K562 (cell line): Measurements from ENCODE around the gene GADD45GIP1. TPM values are rescaled to one million over a fixed set of nuclear protein-coding genes. Genes with fewer than 3 reads are reported as not detected.

Experiments
- ATAC-seq: fragments of 200-7000 bp; cut with Tn5 transposase; 3 replicates; pipeline ENCODE4 v1.9.1; 2020; ENCODE audit warnings: moderate library complexity
- BruUV-seq: library from RNA; stranded (reverse); fragments of 400-500 nt; replicated peaks from 2 replicates; lab custom pipeline; 2021; lab: Mats Ljungman, UMichigan
- CTCF ChIA-PET: fragments of 300-600 bp; formaldehyde crosslinking; extraction: SDS; loops from one replicate; lab custom pipeline; 2021; ENCODE audit warnings: low intra/inter-chr PET ratio; lab: Yijun Ruan, JAX
- POLR2A ChIA-PET: fragments of 300-600, 350-650 bp; sonication (Branson Sonifier 250); formaldehyde crosslinking; extraction: SDS; loops from one replicate; lab custom pipeline; 2021; ENCODE audit warnings: antibody characterized with exemption, inconsistent platforms; lab: Yijun Ruan, JAX
- DNase-seq, 4 experiments: peaks; one replicate each; pipeline versions ENCODE4 v3.0.0 to v3.0.0-alpha.2; 2011 to 2018; ENCODE audit warnings: low spot score in 3 of 4, mixed read lengths in 3 of 4; ENCODE audit errors: extremely low read depth in 1 of 4
- FAIRE-seq: peaks from 2 replicates; lab custom pipeline; 2011; peaks lifted over from hg19 to GRCh38; lab: Jason Lieb, UNC
- H2AFZ ChIP-seq: 2 replicates; pipeline ENCODE4 v1.6.0; 2011; ENCODE audit warnings: low read depth, low read length, control low read depth, inconsistent platforms
- H3K27ac ChIP-seq: fragments of 200-600 bp; 3 replicates; pipeline ENCODE4 v1.8.0; 2011; ENCODE audit warnings: low read depth, mild to moderate bottlenecking, control low read depth, inconsistent platforms, low read length, moderate library complexity, mixed read lengths; ENCODE audit errors: extremely low read depth
- H3K27me3 ChIP-seq, 2 experiments: fragments of 300-600 bp in 1 of 2; 2 replicates in 1 of 2; 3 replicates in 1 of 2; pipeline versions ENCODE4 v1.6.0 to v1.8.0; 2011; ENCODE audit warnings: inconsistent platforms in 2 of 2, low read length in 2 of 2, mild to moderate bottlenecking in 1 of 2, mixed read lengths in 1 of 2, moderate library complexity in 1 of 2; ENCODE audit not compliant: control insufficient read depth in 2 of 2, insufficient read depth in 2 of 2
- H3K36me3 ChIP-seq: fragments of 300-600 bp; 3 replicates; pipeline ENCODE4 v1.8.0; 2011; ENCODE audit warnings: mild to moderate bottlenecking, low read length, inconsistent platforms; ENCODE audit not compliant: control insufficient read depth, insufficient read depth
- H3K4me1 ChIP-seq, 2 experiments: fragments of 200-600 bp in 1 of 2; replicated peaks in 1 of 2; 2 replicates in 1 of 2; 3 replicates in 1 of 2; pipeline versions ENCODE4 v1.5.1 to v1.8.0; 2011; ENCODE audit warnings: inconsistent platforms in 2 of 2, low read length in 2 of 2, mild to moderate bottlenecking in 1 of 2, mixed read lengths in 1 of 2, moderate library complexity in 1 of 2; ENCODE audit not compliant: control insufficient read depth in 2 of 2, insufficient read depth in 2 of 2
- H3K4me2 ChIP-seq: 2 replicates; pipeline ENCODE4 v1.6.1; 2011; ENCODE audit warnings: low read length, control low read depth, inconsistent platforms, mixed read lengths; ENCODE audit not compliant: insufficient read depth
- H3K4me3 ChIP-seq: fragments of 200-600 bp; sonication (generic), shearing (Covaris generic); 2 replicates; pipeline ENCODE4 v1.5.1; 2016; ENCODE audit warnings: control low read depth, inconsistent platforms
- H3K79me2 ChIP-seq: fragments of 200-600 bp; 3 replicates; pipeline ENCODE4 v1.8.0; 2011; ENCODE audit warnings: low read length, inconsistent platforms; ENCODE audit not compliant: control insufficient read depth, insufficient read depth
- H3K9ac ChIP-seq, 2 experiments: 2 replicates each; pipeline versions ENCODE4 v1.6.0 to v1.6.1; 2011; ENCODE audit warnings: low read depth in 2 of 2, low read length in 2 of 2, control low read depth in 1 of 2, inconsistent platforms in 1 of 2, mild to moderate bottlenecking in 1 of 2, mixed read lengths in 1 of 2; ENCODE audit not compliant: insufficient read depth in 1 of 2
- H3K9me1 ChIP-seq: one replicate; pipeline ENCODE4 v1.6.0; 2011; ENCODE audit warnings: inconsistent platforms, mild to moderate bottlenecking, low read length, moderate library complexity; ENCODE audit not compliant: control insufficient read depth, insufficient read depth
- H3K9me3 ChIP-seq: replicated peaks from 2 replicates; pipeline ENCODE4 v1.5.1; 2011; ENCODE audit warnings: low read depth, low read length, inconsistent platforms; ENCODE audit not compliant: control insufficient read depth, insufficient read depth
- H4K20me1 ChIP-seq: replicated peaks from 2 replicates; pipeline ENCODE4 v1.6.1; 2011; ENCODE audit warnings: low read length, inconsistent platforms, mixed read lengths; ENCODE audit not compliant: control insufficient read depth, insufficient read depth
- CBX1 ChIP-seq: sonication (generic); IDR thresholded peaks from 2 replicates; pipeline ENCODE4 v1.6.1; 2016; ENCODE audit warnings: antibody characterized with exemption, low read depth, mild to moderate bottlenecking
- NFIC ChIP-seq: fragments of 450-650 bp; IDR thresholded peaks from 2 replicates; pipeline ENCODE4 v1.6.1; 2017; ENCODE audit warnings: mild to moderate bottlenecking, inconsistent platforms
- PTBP1 ChIP-seq: fragments of 200-400 bp; formaldehyde crosslinking; IDR thresholded peaks from 2 replicates; pipeline ENCODE4 v1.6.1; 2017; ENCODE audit warnings: low read depth, low read length
- RBFOX2 ChIP-seq: fragments of 200-400 bp; formaldehyde crosslinking; IDR thresholded peaks from 2 replicates; pipeline ENCODE4 v1.6.1; 2017; ENCODE audit warnings: low read depth, mild to moderate bottlenecking, low read length, moderate library complexity
- RBM34 ChIP-seq: fragments of 200-400 bp; formaldehyde crosslinking; IDR thresholded peaks from 2 replicates; pipeline ENCODE4 v1.6.1; 2018; ENCODE audit warnings: low read length, borderline replicate concordance; ENCODE audit not compliant: insufficient read depth
- RCOR1 ChIP-seq, 2 experiments: IDR thresholded peaks; 2 replicates each; pipeline ENCODE4 v1.6.1; 2012; ENCODE audit warnings: low read depth in 2 of 2, low read length in 2 of 2, borderline replicate concordance in 1 of 2, improper control_type of control experiment in 1 of 2
- WGBS: fragments of 100-300 bp; shearing (Covaris generic); methylation state at CpG from one replicate; pipeline ENCODE4 v1.1.6; 2016; ENCODE audit warnings: low coverage, mixed read lengths; ENCODE audit not compliant: insufficient coverage; ENCODE audit errors: missing lambda C conversion rate; 5-methylcytosine and 5-hydroxymethylcytosine counted together
- in situ Hi-C: fragments of 300-500 bp; cut with MboI; formaldehyde crosslinking; loops from 4 replicates; pipeline ENCODE4 v1.15.0; 2018; ENCODE audit warnings: inconsistent platforms, mixed read lengths
- intact Hi-C: fragments of 100-400 bp; cut with micrococcal nuclease; formaldehyde crosslinking; loops from 2 replicates; pipeline ENCODE4 v1.14.2; 2022
- polyA plus RNA-seq, 8 experiments: library from polyadenylated mRNA; depleted of rRNA in 4 of 8; stranded (reverse) in 5 of 8; unstranded in 3 of 8; fragments of >200 nt; fragmentation: Nextera tagmentation in 2 of 8; fragmentation: Illumina TruSeq in 1 of 8; extraction: Ambion mirVana in 2 of 8; extraction: Trizol in 1 of 8; gene quantifications; 2 replicates each; pipeline versions ENCODE4 v1.2.1 to v1.2.3, GENCODE V29; 2011 to 2014; ENCODE audit warnings: inconsistent platforms in 1 of 8, missing spikeins in 1 of 8
- total RNA-seq, 7 experiments: library from RNA; depleted of rRNA in 6 of 7; stranded (reverse); fragments of >200 nt in 6 of 7; fragmentation: Illumina TruSeq in 2 of 7; extraction: Trizol in 2 of 7; gene quantifications; 2 replicates each; pipeline versions ENCODE4 v1.2.1 to v1.2.3, GENCODE V29; 2011 to 2021; ENCODE audit warnings: low replicate concordance in 1 of 7
- TF ChIP-seq, protein P1 (sequence below): sonication (generic); formaldehyde crosslinking; IDR thresholded peaks from 2 replicates; pipeline ENCODE4 v1.8.1; 2023; ENCODE audit warnings: mild to moderate bottlenecking, missing genetic modification reagents

GADD45GIP1 gene
- total and polyA plus RNA-seq, 9 of the 15 experiments (the other 6 are each of a cell fraction or from before 2014, with no cell fraction given) = 5.1 to 161 (median 29.2) TPM

DNA sequence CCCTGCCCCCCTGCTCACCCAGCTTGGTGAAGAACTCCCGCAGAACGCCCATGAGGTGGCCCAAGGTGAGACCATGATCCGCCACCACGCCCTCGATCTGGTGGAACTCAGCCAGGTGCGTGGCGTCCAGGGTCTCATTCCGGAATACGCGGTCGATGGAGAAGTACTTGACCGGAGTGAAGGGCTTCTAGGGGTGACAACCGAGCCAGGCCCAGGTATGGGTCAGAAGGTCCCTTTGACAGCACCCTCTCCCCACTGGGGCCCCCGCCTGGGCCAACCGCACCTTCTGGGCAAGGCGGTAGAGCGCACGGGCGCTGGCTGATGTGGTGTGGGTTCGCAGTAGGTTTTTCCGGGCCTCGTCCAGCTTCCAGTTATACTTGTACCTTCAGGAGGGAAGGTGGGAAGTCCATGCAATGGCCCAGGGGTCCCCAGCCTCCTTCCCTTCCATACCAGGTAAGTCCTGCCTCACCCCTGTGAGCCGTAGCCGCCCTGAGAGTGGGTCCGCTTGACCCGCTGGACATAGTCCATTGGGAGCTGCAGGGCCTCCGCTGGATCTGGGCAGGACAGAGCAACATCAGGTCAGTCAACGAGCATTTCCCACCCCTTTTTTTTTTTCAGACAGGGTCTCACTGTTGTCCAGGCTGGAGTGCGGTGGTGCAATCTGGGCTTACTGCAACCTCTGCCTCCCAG is 32.3 kb downstream of the GADD45GIP1 start:
- TF ChIP-seq PTBP1 (no peak), RBFOX2 (peak; percentile 58; the same call in 1 of the 2 replicates), RBM34 (no peak), CBX1 (no peak), NFIC (no peak), RCOR1 (IDR thresholded peaks at IDR 0.05; ENCODE audit: borderline replicate concordance in 1 of 2, low read depth in 2 of 2, low read length in 2 of 2) (no peak)
- TF ChIP-seq, protein P1, sequence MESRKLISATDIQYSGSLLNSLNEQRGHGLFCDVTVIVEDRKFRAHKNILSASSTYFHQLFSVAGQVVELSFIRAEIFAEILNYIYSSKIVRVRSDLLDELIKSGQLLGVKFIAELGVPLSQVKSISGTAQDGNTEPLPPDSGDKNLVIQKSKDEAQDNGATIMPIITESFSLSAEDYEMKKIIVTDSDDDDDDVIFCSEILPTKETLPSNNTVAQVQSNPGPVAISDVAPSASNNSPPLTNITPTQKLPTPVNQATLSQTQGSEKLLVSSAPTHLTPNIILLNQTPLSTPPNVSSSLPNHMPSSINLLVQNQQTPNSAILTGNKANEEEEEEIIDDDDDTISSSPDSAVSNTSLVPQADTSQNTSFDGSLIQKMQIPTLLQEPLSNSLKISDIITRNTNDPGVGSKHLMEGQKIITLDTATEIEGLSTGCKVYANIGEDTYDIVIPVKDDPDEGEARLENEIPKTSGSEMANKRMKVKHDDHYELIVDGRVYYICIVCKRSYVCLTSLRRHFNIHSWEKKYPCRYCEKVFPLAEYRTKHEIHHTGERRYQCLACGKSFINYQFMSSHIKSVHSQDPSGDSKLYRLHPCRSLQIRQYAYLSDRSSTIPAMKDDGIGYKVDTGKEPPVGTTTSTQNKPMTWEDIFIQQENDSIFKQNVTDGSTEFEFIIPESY (CRISPR knock-in tag) = peak; percentile 36; the same call in 1 of the 2 replicates
- in situ Hi-C loops (no loop called here), intact Hi-C loops (no loop called here)
- no peak for DNase-seq
- Histone ChIP-seq H3K27me3 (no peaks in the 10 kb centered on the region), H3K36me3 (peaks cover 73% of the 10 kb centered on the region), H2AFZ (no peak overlapping the region), H3K27ac (no peak overlapping the region), H3K4me1 (peaks cover 0 to 16% of the 10 kb centered on the region in 2 experiments; a peak in 2 of 5 replicates), H3K79me2 (peaks cover 7% of the 10 kb centered on the region; the same call in 2 of the 3 replicates), H3K9me1 (no peaks in the 10 kb centered on the region), H3K4me2 (no peak overlapping the region), H4K20me1 (no peaks in the 10 kb centered on the region), H3K9ac (peak overlapping the region in 1 of 2 experiments; percentile 55; a peak in 1 of 4 replicates), H3K4me3 (no peak overlapping the region), H3K9me3 (no peaks in the 10 kb centered on the region)
- CTCF ChIA-PET = no interaction called here
- FAIRE-seq = no peak
- no TSS peak for BruUV-seq
- WGBS = 96% methylated on average over 28 of the region's 29 CpGs
- ATAC-seq = no peak
- POLR2A ChIA-PET = interaction anchor here (0.9 to 1.3 kb wide), 2 partner anchors 12 to 37 kb away, joined by 3 to 4 read pairs; partner anchors contain the start of gene KLF1
